GM21423 (cell line): ENCODE data around the gene TEN1.
"Not testable (repeated sequence)": the region's sequence is repeated elsewhere in the genome, so short reads cannot be mapped to it uniquely, and the experiment has no call there.

ENCODE experiments used
- ATAC-seq: cut with Tn5 transposase; IDR thresholded peaks from one replicate; pipeline ENCODE4 v1.9.1; 2021; ENCODE audit warnings: mild to moderate bottlenecking, moderate library complexity; ENCODE audit not compliant: unreplicated experiment

The TEN1 gene

DNA sequence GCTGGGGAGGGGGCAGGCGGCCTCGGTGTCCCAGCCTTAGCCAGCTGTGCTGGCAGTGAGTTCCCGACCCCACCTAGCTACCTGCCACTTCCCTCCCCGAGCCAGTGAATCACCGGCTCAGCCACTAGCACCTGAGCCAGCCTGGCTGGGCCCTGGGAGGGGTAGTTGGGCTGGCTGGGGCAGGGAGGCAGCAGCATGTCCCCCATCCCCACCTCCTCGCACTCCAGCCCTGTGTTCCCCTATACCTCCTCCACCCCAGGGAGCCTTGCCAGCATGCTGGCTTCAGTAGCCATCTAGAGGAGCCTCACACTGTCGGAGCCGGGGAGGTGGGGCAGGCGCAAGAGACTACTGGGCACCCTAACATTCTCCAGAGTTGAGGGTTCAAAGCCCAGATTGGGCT, 45.3 kb downstream of the TEN1 start:
- ATAC-seq: no peak

DNA sequence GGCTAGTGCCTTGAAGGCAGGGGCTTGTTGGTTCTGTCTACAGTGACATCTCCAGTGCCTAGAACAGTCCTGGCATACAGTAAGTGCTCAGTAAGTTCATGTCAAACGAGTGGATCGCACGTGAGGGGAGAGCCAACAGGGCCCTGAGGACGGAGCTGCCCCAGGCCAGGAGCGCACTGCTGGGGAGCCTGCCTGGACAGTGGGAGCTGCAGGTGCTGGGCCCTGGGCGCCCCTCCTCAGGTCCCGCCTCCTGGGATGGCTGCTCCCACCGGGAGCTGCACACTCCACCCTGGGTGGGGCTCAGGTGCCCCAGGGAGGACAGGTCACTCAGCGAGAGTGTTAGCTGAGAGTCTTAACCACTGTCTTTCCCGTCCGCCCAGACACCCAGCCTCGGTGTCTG, 46.3 kb downstream of the TEN1 start:
- no peak for ATAC-seq

DNA sequence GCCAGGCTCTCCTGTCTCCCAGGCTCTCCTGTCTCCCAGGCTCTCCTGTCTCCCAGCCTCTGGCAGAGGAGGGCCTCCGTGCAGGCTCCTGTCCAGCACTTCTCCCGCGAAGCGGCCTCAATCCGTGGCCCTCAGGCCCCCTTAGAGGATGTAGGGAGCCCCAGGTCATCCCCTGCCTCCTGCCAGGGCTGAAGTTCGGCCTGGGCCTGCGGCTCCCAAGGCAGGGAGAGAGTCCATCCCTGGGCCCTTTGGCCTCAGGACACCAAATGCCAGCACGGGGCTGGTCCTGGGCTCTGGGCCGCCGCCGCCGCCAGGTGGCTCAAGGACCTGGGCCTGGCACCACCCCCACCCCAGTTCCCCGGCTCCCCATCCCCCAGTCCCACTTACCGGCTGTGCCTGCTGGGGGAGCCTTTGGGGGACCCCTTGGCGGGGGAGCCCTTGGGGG, 47.7 kb downstream of the TEN1 start:
- no peak for ATAC-seq

DNA sequence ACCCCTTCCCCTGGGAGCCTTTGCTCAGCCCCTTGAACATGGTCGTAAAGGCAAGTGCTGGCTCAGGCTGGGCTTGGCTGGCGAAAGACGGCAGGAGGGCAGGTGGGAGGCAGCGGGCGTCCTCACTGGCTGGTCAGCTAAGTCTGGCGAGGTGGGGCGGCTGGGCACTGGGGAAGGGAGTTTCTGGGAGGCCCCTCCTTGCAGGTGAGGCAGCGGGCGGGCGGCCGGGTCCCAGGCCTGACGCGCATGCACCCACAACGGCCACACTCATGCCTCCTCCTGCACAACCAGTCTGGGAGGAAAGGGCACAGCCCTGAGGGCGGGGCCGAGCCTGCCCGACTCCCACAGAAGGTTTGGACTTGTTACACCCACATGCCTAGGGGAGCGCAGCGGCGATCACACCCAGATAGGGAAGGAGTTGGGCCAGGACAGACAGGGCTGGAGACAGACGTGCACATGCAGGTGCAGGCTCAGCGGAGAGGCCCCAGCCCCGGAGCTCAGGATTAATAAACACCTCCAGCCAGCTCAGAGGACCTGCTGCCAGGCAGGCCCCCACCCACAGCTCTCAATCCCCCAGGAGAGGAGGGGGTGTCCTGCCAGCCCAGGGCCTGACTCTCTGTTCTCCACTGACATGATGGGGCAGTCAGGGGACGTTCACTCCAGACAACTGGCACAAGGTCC, 48.3 kb downstream of the TEN1 start, which contains the start of gene EVPL:
EVPL (minus strand) TSS at position 148 of the 681 bp plus-strand sequence; CDS start at position 40, 108 bp downstream.
- ATAC-seq: no peak

DNA sequence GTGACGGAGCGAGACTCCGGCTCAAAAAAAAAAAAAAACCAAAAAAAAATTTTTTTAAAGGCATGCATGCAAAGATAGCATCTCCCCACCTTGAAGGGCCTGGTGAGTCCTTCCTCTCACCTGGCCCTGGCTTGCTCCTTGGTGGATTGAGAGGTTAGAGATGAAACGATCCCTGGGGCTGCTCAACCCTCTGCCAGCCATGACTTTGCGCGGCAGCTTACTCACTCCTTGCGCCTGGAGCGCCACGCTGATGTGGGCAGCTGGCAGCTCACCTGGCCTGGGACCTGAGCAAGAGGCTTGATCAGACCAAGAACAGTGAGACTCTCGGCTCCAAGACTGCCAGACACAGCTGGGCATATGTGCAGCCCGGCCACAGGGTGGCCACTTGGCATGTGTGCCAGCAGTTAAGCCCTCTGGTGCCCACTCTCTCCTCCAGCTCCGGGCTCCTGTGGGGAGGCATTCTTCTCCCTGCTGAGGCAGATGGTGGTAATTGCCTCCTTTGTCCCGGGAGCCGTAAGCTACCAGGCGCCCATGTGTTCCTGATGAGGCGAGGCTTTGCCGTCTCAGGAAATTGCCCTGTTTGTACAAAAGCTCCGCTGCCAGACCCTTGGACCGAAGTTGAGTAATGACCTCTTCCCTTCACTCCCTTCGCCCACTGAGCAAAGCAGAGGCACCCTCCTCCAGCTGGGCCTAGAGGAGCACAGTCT, 53.2 kb downstream of the TEN1 start:
- no peak for ATAC-seq

DNA sequence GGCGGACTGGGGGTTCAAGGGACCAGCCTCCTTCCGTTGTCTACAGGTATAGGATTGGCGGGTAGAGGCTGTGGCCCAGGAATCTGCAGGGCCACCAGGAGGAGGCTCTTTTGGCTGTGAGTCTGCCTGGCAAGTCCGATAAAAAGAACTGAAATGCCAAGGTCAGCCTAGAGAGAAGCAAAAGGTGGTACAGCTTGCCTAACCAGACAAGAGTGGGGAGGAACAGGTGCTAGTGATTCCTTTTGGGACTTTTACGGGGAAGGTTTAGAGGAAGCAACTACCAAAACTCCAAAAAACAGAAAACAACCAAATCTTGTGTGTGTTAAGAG, 53.7 kb downstream of the TEN1 start:
- no peak for ATAC-seq

DNA sequence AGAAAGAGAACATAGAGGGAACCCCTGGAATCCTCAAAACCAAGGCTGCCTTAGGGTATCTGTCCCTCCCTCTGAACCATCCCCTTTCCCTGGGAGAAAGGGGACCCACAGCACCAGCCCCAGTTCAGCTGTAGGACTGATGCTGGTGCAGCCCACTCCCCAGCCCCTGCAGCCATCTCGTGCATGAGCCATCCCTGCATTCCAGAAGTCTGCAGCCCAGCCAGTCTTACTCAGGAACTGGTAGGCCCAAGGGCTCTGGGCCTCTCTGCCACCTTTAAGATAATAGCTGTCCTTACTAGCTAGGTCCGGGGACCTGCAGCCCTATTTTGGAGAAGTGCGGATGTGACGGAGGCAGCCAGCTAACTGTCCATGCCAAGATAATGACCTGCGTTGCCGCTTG, 54.1 kb downstream of the TEN1 start:
- ATAC-seq: no peak

DNA sequence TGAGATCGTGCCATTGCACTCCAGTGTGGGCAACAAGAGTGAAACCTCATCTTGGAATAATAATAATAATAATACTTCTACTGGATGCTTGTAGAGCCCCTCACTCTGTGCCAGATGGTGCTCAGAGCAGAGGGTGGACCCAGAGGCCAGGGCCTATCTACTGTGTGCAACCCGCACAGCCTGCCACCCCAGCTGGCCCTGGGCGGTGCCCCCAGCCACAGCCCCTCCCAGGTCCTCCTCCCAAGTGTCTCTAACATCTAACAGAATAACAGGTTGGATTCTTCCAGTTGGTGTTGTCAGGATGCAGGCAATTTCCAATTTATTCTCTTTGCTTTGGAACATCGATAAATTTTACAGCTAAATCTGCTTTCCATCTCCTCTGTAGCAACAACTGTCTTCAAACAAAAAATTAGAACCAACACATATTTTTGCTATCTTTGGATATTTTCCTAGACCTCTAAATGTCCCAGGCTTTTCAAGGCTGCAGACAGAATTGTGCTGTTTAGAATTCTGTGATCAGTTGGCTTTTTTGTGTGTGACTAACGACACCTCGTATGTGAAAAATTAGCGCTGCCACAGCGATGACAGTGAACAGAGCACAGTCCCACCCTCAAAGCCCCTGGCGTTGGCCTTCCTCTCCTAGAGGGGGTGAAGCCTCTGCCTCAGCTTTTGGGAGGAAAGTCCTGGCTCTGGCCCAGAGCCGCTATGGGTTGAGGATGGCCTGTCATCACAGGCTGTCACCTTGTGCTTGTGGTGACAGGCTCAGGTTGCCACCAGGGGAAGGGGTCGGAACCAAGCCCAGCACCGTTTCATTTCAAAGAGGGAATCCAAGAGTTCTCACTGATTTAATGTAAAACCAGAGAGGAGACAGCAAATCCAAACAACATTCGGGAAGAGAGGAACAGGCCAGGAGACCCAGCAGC, 55.6 kb downstream of the TEN1 start:
- ATAC-seq: no peak

DNA sequence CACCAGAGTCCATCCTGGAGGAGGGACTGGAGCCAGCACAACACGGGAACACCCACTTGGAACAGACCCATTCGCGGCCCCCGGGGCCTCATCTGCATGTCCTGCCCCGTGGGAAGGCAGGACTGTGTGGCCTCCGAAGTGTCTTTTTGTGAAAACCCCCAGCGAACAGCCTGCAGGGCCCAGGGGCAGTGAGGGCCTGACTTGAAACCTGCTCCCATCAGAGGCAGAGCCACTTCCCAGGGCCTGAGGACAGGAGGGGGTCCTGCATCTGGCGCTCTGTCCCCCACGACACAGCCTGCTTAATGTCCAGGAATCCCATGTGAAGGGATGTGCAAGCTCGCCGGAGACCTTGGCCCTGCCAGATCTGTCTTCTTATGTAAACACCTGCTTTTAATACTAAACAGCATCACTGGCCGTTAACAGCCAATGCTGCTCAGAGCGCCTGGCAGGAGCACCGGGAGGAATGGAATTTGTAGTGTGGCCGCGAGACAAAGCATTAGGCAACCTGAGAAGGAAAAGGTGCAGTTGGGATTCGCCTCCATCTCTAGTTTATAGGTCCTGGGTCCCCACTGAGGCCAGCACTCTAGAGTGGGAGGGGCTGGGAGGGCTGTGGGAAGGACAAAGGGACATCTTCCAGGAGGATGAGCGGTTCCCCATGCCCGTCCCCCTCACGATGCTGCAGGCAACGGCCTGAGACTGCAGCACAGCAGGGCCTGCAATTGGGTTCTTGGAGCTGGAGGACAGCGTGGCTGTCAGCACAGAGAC, 57.6 kb downstream of the TEN1 start:
- no peak for ATAC-seq

DNA sequence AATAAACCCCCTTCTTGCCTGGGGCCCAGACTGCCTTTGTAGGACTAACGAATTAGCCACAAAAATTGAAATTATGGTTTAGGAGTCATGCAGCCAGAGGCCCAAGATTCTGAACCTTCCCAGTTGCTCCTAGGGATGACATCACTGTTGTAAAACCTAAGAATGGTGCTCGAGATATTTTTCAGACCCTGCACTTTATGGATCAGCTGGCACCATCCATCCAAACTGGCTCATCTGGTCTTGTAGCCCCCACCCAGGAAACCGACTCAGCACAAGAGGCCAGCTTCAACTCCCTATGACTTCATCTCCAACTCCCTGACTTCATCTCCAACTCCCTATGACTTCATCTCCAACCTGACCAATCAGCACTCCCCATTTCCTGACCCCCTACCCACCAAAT, 59.0 kb downstream of the TEN1 start:
- ATAC-seq: no peak

DNA sequence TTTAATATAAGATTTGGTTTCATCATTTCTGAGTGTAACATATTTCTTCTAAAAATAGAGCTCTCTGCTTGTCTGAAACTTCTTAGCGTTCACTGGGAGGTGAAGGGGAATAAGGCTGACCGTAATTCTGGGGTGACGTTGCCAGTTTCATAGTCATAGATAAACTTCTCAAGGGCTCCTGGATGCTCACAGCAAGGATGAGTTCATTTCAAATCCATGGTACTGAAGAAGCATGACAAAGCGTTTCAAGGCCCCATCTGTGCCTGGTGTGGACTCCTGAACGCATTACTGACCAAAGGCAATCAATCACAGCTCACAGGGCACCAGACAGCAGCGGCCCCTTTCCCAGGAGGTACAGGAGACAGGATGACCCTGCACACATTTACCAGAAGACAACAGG, 60.1 kb downstream of the TEN1 start:
- ATAC-seq: no peak

DNA sequence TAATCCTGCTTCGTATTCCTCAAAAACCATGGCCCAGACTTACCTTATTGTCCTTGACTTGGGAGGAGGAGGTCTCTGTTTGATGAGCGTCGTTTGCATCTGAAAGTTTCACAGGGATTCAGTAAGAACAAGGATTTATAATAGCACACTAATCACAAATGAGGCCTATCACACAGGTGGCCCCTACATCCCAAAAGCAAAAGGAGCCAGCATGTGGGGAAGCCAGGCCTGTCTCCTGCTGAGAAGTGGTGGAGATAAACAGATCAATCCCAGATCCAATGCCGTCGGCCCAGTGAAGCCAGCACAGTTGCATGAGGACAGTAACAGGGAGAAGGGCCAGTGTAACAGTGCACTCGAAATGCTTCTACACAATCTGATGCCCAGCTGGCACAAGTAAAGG, 61.3 kb downstream of the TEN1 start:
- ATAC-seq: no peak

DNA sequence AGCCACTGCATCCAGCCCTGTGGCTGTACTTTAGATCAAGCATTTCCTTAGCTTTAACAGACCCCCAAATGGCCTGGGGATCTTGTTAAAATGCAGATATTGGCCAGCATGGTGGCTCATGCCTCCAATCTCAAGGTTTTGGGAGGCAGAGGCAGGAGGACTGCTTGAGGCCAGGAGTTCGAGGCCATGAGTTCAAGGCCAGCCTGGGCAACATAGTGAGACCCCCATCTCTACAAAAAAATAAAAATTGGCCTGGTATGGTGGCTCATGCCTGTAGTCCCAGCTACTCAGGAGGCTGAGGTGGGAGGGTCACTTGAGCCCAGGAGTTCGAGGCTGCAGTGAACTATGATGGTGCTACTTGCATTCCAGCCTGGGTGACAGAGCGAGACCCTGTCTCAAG, 63.8 kb downstream of the TEN1 start:
- ATAC-seq: not testable (repeated sequence)

DNA sequence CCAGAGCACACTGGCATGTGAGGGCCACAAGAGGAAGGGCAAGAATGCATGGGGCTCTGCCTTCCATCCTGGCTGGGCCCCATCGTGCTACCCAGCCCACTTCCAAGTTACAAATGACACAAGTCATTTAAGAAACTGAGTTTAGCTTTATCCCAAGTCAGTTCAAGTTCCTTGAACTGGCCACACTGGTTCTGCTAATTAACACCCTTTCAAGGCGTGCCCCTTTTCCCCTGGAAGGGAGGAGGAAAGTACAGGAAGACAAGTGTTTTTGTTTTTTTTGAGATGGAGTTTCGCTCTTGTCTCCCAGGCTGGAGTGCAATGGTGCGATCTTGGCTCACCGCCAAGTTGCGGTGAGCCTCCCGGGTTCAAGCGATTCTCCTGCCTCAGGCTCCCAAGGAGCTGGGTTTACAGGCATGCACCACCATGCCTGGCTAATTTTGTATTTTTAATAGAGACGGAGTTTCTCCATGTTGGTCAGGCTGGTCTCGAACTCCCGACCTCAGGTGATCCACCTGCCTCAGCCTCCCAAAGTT, 65.5 kb downstream of the TEN1 start:
- not testable (repeated sequence) for ATAC-seq

DNA sequence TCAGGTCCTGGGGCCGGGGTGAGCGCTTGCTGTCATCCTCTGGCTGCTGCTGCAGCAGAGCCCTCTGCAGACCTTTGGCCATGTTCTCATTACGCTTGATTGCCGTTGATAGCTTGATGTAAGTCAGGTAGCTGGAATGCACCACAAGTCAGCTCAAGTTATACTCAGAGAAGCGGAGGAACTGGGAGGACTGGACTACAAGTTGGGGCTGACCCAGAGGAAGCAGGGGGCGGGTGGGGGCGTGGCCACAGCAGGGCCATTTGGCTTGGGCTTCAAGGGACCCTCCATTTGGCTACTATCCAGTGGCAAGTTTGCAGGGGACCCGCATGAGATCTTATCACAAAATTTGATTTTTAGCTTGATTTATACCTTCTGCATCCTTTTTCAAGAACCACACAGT, 67.0 kb downstream of the TEN1 start:
- no peak for ATAC-seq

DNA sequence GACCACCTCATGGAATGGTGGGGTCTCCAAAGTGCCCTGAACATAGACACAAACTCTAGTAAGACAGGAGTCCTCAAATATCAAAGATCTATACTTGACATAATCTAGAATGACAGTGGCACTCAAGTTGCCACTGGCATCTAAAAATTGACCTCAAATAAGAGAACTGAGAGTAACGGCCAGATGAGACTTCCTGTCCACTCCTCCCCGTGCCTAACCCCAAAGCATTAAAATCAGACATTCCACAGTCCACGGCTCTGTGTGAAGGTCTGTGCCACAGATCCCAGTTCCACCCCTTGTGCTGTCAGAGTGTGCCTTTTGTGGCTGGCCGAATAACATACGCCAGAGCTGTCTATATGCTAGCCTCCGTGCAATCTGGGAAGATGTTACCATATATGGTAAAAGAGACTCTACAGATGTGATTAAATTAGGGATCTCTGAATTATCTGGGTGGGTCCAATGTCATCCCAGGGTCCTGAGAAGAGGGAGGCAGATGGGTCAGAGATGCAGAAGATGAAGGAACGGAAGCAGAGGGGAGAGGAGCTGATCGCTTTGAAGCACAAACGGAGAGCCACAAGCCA, 69.1 kb downstream of the TEN1 start:
- ATAC-seq: no peak

DNA sequence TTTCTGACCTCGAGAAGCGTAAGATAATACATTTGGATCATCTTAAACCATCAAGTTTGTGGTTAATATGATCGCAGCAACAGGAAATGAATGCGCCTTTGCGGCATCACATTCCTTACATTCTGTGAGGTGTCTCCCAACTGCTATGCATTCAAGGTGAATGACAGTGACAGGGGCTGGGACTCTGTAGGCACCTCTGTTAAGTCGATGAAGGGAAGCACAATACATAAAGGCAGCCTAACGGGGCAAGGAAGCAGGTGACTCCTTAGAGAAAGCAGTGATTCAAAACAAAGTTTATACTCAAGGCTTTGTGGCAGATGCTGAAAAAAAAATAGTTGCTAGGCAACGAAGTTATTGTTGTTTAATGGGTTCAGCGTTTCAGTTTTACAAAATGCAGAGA, 69.7 kb downstream of the TEN1 start:
- ATAC-seq: no peak

DNA sequence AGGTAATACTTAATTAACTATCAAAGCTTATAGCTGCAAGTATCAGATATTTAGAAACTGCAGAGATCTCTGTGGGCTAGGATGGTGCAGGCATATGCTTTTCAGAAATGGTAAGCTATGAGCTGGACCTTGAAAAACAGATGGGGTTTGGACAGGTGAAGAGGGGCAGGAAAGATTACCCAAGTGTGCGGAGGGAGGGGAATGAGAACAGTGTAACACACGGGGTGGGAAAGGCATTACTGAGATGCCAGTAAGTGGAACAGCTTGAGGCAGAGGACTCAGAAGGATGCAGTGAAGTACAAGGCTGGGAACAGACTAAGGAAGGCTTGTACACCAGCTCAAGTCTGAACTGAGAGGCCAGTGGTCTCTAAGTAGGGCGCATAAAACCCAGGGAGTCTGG, 70.2 kb downstream of the TEN1 start:
- no peak for ATAC-seq

DNA sequence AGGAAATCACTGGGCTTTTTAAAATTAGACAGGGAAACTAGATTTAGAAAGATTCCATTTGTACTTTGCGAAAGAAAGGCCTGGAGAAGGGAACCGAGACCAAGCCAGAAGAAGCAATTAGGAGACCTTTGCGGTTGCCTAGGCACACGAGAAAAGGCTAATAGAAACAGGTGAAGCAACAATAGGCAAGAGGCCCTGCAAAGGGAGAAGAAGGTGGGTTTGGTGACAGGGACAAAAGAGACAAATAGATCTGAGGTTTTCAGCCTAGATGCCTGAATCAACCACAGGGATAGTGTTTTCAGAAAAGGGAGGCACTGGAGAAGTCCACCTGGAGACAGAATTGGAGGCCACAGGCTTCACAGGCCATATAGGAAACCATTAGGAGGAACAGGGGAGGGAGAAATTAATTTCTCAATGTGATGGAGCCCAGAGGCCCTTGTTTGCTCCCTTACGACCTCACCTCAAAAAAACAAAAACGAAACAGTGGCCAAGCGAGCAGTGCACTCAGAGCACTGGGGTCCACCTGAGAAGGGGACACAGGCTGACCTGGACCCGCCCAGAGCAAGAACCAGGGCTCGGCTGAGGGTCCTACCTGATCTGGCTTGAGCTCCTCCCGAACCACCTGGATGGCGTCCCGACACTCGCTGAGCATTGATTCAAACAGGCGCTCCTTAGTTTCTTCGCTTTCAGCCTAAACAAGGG, 70.9 kb downstream of the TEN1 start:
- no peak for ATAC-seq
